Urinary bladder (tissue), 4 donors: ENCODE measurements around the gene MYPN. TPM values are rescaled to one million over a fixed set of nuclear protein-coding genes. Genes with fewer than 3 reads are reported as not detected.
"Not testable (repeated sequence)": the region's sequence is repeated elsewhere in the genome, so short reads cannot be mapped to it uniquely, and the experiment has no call there.

ENCODE experiments used
- DNase-seq: peaks from one replicate; pipeline ENCODE4 v3.0.0-alpha.2; 2015; ENCODE audit errors: extremely low spot score
- H3K27ac ChIP-seq: one replicate; pipeline ENCODE4 v1.5.1; 2013; ENCODE audit warnings: low read depth, mild to moderate bottlenecking, moderate library complexity
- H3K36me3 ChIP-seq: one replicate; pipeline ENCODE4 v1.6.1; 2013; ENCODE audit warnings: mild to moderate bottlenecking, moderate library complexity; ENCODE audit not compliant: insufficient read depth
- H3K4me1 ChIP-seq: one replicate; pipeline ENCODE4 v1.6.1; 2013; ENCODE audit warnings: mild to moderate bottlenecking, moderate library complexity; ENCODE audit not compliant: insufficient read depth
- H3K4me3 ChIP-seq: one replicate; pipeline ENCODE4 v1.5.1; 2013; ENCODE audit warnings: low read depth, low read length
- WGBS: extraction: QIAGEN DNeasy Blood & Tissue Kit; methylation state at CpG from one replicate; pipeline ENCODE4 v1.1.7; 2013; 5-methylcytosine and 5-hydroxymethylcytosine counted together
- polyA plus RNA-seq: library from polyadenylated mRNA; stranded (reverse); fragments of 200-250 nt; gene quantifications from one replicate; pipeline ENCODE4 v1.2.3, GENCODE V29; 2013
- total RNA-seq: library from RNA; depleted of rRNA; stranded (reverse); fragments of >200 nt; gene quantifications from one replicate; pipeline ENCODE4 v1.2.3, GENCODE V29; 2014
- donor health status: healthy with polysubstance abuse.
- donor health status: healthy.

Gene MYPN
- total and polyA plus RNA-seq, 2 donors: 3.1 TPM; not detected in 1

DNA sequence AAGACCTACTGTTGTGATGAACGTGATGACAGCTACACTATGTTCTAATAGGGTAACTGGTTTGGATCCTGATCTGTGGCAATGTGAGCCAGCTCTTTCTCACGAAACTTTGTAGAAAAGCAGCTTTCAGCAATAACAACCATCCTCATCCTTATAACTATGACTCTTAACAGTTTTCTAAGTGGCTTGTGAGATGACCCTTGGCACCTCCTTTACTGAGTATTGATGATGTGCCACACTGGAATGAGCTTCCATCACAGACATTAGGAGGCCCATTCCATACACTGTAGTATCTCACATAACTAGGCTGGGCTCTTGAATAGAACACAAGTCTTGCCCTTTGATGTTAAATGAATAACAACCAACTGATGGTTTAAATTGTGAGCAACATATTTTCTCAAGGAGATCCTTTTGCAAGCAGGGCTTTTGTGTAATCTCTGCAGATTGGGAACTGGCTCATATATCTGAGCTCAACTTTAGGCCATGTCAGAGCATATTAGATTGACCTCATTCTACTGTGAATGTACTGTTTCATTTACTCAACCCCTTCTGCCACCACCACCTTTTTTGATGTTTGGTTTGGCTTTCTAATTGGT lies 46.4 kb downstream of the MYPN start:
- Histone ChIP-seq H3K4me1 (no peaks in the 10 kb centered on the region), H3K4me3 (no peak overlapping the region), H3K27ac (no peak overlapping the region), H3K36me3 (no peaks in the 10 kb centered on the region)
- 50% methylated on average over 2 of the region's 2 CpGs for WGBS
- no peak for DNase-seq

DNA sequence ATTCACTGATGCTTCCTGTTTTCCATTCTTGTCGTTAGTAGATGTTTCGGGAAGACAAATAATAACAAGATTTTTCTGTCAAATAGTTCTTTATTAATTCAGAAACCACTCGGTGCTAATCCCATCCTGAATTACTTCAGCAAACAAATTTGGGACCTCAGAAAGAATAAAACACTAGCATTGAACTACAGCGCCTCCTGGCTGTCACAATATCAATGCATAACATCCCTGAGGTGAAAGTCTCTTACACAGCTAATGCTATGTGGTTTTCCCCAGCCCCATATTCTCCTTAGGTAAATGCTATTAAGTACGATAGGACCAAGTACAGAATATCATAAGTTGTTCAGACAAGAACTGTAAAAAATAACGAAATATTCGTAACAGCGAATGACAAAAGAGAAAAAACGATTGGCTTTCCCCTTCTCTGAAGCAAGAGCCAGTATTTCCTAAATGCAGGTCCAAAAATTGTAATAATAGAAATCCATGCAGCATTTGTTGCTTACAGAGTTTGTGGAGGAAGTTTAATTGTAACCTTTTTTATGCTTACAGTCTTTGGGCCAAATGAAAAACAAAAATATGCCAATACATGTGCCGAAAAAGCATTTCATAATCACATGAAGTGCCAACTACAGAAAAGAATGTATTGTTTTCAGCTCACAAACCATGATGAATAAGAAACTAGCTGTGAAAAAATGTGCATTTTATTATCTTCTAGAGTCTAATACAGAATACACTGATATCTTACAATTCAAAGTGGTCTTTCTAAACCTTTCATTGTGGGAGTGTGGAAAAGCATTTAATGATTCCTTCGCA lies 47.3 kb downstream of the MYPN start:
- WGBS: 33% methylated on average over 11 of the region's 11 CpGs
- no peak overlapping the region for H3K27ac ChIP-seq

DNA sequence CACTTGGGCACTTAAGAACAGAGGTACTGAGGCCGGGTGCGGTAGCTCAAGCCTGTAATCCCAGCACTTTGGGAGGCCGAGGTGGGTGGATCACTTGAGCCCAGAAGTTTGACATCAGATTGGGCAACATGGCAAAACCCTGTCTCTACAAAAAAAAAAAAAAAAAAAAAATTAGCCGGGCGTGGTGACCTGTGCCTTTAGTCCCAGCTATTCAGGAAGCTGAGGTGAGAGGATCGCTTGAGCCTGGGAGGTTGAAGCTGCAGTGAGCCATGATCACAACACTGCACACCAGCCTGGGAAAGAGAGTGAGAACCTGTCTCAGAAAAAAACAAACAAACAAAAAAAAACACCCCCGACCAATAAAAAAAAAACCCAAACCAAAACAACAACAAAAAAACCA lies 48.2 kb downstream of the MYPN start:
- H3K4me1 ChIP-seq, H3K36me3 ChIP-seq, DNase-seq, H3K4me3 ChIP-seq, H3K27ac ChIP-seq: not testable (repeated sequence)
- WGBS: 79% methylated on average over 7 of the region's 7 CpGs

More for the DNA sequence above, 47.3 kb downstream of the MYPN start:
- DNase-seq: no peak
- Histone ChIP-seq H3K36me3 (no peaks in the 10 kb centered on the region), H3K4me1 (no peaks in the 10 kb centered on the region), H3K4me3 (no peak overlapping the region)

DNA sequence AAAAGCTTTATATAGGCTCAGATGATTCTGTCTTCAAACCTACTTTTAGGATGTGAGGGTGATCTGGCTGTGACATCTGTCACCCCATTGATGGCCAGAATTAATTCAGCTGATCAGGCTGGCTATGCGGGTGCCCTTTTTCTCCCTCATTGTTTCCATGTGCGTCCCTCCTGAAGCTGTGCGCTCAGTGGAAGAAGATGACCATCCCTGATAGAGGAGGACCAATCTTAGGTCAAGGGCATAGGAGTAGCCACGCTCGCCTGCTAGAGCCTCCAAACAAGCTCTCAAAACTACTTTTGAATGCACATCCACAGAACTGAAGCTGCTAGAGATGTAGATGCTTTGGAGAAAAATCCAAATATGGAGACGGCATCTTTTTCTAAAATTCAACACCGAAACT lies 48.7 kb downstream of the MYPN start:
- Histone ChIP-seq H3K36me3 (no peaks in the 10 kb centered on the region), H3K4me3 (no peak overlapping the region), H3K27ac (no peak overlapping the region), H3K4me1 (no peaks in the 10 kb centered on the region)
- WGBS: 79% methylated on average over 7 of the region's 7 CpGs
- no peak for DNase-seq

DNA sequence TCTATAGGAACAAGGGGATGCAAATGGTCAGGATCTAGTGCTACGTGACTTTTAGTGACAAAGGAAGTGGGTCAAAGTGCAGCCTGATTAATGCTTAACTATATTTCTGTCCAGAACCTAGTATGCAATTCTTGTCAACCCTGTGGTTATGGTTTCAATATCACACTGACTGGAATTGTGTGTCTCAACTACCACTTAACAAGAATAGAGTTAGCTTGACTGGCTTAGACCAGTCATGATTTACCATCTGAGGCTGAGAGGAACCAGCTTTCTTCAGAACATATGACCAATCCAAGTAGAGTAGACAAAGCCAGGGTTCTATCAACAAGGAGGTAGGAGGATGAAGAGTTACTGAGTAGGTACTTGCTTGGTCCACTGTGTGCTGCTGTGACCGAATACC lies 54.4 kb downstream of the MYPN start:
- Histone ChIP-seq H3K27ac (no peak overlapping the region), H3K4me3 (no peak overlapping the region), H3K36me3 (no peaks in the 10 kb centered on the region), H3K4me1 (no peaks in the 10 kb centered on the region)
- DNase-seq: no peak
- 68% methylated on average over 2 of the region's 2 CpGs for WGBS

DNA sequence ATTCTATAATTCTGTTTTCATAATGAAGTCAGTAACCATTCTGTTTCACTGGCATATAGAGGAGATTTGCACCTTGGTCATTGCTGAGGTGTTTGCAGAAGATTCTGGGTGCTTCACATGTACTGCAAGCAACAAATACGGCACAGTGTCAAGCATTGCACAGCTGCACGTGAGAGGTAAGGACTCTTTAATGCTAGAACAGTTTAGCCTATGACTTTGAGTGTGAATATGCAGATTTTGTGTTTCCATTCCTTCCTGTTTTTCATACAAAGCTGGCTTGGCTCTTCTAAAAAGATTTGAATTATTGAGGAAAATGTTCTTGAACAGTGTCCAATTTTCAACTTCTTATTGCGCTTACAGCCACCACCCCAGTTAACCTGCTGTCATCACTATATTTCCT lies 56.4 kb downstream of the MYPN start:
- no peaks in the 10 kb centered on the region for H3K36me3 ChIP-seq
- WGBS: 61% methylated on average over 3 of the region's 3 CpGs
- no peak overlapping the region for H3K4me3 ChIP-seq
- no peaks in the 10 kb centered on the region for H3K4me1 ChIP-seq
- H3K27ac ChIP-seq: no peak overlapping the region
- no peak for DNase-seq

DNA sequence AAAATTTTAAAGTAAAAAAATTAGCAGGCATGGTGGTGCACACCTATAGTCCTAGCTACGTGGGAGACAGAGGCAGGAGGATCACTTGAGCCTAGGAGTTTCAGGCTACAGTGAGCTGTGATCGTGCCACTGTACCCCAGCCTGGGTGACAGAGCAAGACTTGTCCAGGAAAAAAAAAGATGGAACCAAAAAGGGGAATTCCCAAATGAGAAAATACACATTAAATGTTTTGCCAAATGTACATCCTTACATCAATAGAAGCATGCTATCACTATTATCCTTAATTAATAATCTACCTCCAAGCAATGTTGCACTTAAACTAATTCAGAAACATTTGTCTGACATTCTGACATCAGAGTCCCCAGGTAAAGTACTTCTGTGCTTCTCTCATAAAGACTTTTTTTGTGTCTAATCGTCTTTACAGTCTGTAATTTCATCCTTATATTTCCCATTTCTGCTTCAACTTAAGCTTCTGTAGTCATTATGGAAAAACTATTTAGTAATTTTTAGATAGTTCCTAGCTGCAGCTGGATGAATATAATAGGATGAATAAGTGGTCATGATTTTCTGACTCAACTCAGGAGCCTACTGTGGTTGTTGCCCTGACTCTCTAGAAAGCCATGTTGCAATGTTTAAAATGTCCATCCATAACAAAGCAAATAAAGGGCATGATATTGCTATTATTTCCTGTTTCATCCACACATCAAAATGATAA lies 57.7 kb downstream of the MYPN start:
- no peaks in the 10 kb centered on the region for H3K36me3 ChIP-seq
- no peak for DNase-seq
- 84% methylated on average over 3 of the region's 3 CpGs for WGBS
- H3K27ac ChIP-seq: no peak overlapping the region
- no peaks in the 10 kb centered on the region for H3K4me1 ChIP-seq
- H3K4me3 ChIP-seq: no peak overlapping the region

DNA sequence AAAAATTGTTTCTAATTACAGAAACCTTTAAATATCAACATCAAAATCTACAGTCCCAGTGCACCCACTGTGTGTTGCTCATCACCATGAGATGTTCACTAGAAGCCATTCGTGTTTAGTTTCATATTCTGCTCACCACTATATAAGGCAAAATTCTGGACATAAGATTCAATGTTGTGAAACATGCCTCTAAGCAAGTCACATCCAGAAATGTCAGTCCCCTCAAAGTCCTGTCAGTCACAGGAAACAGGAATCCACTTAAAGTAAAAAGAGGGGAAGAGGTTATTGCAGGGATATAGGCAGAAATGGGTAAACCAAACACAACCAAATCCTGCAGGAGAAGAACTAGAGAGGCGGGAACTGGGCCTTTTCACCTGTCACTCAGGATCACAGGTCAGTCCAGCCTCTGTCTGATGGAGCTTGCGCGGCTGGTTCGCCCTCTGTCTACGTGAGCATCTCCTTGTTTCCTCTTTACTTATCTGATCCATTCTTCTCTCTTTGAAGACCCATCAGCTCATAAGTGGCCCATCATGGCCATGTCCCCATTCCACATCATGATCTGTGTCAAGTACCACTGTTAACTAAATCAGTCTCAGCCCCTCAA lies 58.4 kb downstream of the MYPN start:
- no peaks in the 10 kb centered on the region for H3K36me3 ChIP-seq
- DNase-seq: no peak
- 90% methylated on average over 6 of the region's 6 CpGs for WGBS
- H3K4me3 ChIP-seq: no peak overlapping the region
- no peaks in the 10 kb centered on the region for H3K4me1 ChIP-seq
- no peak overlapping the region for H3K27ac ChIP-seq

DNA sequence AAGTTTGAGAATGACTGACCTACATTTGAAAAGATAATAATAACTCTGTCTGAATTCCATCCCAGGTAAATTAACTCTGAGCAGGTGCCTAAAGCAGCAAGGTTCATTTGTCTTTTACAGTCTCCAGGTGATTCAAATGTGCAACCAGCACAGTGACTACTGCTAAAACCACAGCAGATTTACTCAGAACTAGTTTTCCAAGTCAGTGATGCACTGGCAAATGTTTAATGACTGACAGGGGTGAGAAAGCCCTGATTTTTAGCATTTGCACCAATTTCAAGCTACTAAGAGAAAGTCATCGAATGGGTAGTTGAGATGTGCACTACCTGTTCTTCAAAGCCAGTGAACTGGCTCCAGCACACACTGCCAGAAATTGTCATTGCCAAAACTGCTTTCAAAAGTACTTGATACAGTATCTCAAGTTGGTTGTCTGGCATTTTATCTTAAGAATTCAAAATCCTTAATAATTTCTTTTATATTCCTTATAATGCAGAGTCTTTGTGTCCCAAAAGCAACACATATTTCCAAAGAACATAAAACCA lies 62.3 kb downstream of the MYPN start:
- no peaks in the 10 kb centered on the region for H3K4me1 ChIP-seq
- H3K36me3 ChIP-seq: no peaks in the 10 kb centered on the region
- no peak for DNase-seq
- H3K4me3 ChIP-seq: no peak overlapping the region
- no peak overlapping the region for H3K27ac ChIP-seq
- WGBS: 89% methylated on average over 1 of the region's 1 CpG

DNA sequence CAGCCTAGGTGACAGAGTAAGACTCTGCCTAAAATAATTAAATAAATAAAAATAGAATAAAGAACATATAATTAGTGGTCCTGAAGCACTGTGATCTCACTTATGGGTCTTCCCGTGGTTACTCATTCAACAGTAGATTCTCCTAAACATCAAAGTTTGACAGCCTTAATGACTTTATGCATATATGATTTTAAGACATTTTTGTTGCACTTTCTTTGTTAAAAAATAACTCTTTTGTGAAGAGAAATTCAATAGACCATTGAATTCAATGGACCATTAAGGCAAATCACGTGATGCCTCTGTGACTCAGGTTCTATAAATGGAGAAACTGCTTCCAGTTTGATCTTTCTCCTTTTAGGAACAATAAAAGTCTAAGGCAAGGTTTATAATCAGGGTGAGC lies 63.0 kb downstream of the MYPN start:
- Histone ChIP-seq H3K36me3 (no peaks in the 10 kb centered on the region), H3K4me3 (no peak overlapping the region), H3K4me1 (no peaks in the 10 kb centered on the region), H3K27ac (no peak overlapping the region)
- no peak for DNase-seq
- WGBS: 84% methylated on average over 2 of the region's 2 CpGs

DNA sequence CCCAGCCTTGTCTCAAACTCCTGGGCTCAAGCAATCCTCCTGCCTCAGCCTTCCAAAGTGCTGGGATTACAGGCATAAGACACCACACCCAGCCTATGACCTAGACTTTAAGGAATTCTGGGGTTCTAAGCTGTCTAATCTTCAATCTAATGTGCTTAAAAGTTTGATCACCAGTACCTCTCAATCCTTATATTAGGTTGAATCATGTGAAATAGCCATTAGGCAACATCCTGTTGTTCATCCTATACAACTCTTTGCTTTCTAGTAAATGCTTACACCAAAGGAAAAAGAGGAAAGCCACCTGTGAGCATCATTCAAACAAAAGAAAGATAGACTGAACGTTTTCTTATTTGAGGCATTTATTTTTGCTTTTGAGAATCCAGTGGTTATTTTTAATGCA lies 66.7 kb downstream of the MYPN start:
- H3K27ac ChIP-seq: no peak overlapping the region
- H3K36me3 ChIP-seq: no peaks in the 10 kb centered on the region
- DNase-seq: no peak
- no peak overlapping the region for H3K4me3 ChIP-seq
- no peaks in the 10 kb centered on the region for H3K4me1 ChIP-seq
- 26% methylated on average over 1 of the region's 1 CpG for WGBS

DNA sequence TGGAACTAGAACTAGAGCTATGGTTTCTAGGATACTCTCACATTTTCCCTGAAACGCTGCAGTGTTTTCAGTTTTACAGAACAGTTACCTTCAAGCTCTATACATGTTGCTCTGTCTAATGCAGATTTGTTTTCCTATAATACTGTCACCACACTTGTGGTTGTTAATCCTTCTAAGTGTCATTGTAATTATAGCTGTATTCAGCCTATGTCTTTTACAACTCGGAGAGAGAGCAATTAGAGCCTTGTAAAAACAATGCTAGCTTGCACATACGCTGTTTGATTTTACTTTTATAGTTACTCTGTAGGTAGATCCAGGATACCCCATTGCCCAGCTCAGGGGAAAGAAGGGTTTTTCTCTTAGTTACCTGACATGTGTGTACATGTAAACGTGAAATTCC lies 67.5 kb downstream of the MYPN start:
- DNase-seq: no peak
- Histone ChIP-seq H3K27ac (no peak overlapping the region), H3K4me3 (no peak overlapping the region), H3K4me1 (no peaks in the 10 kb centered on the region), H3K36me3 (no peaks in the 10 kb centered on the region)
- WGBS: 70% methylated on average over 4 of the region's 4 CpGs

DNA sequence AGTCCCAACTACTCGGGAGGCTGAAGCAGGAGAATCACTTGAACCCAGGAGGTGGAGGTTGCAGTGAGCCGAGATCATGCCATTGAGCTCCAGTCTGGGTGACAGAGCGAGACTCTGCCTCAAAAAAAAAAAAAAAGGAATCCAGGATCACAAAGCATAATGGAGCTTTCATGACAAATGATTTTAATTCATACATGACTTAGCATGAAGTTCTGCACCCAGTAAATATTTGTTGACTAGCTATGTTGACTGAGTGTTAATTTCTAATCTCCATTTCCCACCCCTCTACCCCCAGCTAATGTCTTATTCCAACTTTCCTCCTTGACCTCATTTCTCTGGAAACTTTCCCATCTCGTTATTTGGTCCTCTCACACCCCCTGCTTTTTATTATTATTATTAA lies 69.3 kb downstream of the MYPN start:
- Histone ChIP-seq H3K4me1 (no peaks in the 10 kb centered on the region), H3K4me3 (no peak overlapping the region), H3K27ac (no peak overlapping the region), H3K36me3 (no peaks in the 10 kb centered on the region)
- no peak for DNase-seq
- 87% methylated on average over 4 of the region's 4 CpGs for WGBS
